GM19452 (cell line): ENCODE data around the gene CUL1.
"Not testable (repeated sequence)": the region's sequence is repeated elsewhere in the genome, so short reads cannot be mapped to it uniquely, and the experiment has no call there.

Experiments
- ATAC-seq: cut with Tn5 transposase; IDR thresholded peaks from one replicate; pipeline ENCODE4 v1.9.1; 2021; ENCODE audit not compliant: unreplicated experiment

Gene CUL1

DNA sequence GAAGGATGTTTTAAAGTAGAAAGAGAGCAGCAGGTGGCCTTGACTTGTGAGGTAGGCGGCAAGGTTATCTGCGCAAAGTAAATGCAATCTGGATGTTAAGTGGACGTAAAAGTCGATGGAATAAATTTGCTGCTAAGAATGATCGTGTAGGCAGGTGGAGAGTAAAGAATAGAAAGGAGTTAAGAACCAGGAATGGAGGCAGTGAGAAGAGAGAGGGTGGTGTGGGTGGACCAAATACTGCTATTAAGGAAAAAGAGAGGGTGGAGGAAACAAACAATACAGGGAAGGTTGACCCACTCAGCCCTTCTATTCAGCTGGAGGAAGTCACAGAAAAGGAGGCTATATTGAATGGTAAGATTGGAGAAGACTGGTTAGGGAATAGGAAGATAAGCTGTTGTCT, 1.9 kb upstream of the CUL1 start:
- ATAC-seq, result no peak

- no peak for ATAC-seq
Observed at GRCh38 chr7:148697256-148698006, 1.3 kb upstream of the CUL1 start.

DNA sequence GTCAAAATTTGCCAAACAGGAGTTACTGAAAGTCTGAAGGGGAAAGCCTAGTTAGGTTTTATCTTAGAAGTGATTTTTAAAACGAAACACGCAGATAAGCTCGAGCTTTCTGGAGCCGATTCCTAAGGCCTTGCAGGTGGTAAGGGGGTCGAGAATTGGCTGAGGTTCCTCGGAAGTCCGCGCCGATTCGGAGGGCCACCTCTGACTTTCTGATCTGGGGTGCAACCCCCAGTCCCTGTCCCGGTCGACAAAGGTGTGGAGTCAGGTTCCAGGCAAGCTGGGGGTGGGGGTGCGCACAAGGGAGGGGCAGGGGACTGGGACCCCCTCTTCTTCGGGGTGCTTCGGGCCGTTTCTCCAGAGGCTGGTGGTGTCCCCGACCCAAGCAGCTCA, 701 bp upstream of the CUL1 start:
- no peak for ATAC-seq

DNA sequence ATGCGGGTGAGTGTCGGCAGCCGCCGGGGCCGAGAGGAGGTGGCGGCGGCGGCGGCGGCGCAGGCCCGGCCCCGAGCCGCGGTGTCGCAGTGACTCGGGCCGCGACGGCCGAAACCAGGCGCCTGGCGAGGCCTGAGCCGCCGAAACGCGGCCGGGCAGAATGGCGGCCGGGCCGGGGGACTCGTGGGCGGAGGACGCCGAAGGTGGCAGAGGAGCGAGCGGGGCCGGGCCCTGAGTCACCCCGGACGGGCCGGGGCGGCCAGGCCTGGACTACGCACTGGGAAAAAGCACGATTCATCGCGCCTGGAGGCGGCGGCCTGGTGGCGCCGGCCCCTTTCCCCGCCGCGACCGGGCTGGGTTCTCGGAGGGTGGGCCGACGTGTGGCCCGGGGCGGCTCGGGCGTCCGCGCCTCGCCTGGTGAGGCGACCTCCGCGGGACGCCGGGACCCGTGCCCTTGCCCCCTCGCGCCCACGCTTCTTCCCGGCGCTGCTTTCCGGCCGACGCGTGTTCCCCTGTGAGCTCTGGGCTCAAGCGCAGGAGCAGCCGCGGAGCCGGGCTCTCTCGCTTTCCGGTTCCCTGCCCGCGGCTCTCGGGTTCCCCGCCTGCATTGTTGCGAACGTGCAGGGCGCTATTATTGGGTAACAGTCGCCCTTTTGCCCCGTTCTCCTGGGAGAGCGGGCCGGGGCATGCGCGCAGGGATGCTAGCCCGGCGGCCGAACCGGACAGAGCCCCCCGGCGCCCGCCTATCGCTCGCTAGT, 500 bp downstream of the CUL1 start:
- ATAC-seq, result peak; percentile 47

DNA sequence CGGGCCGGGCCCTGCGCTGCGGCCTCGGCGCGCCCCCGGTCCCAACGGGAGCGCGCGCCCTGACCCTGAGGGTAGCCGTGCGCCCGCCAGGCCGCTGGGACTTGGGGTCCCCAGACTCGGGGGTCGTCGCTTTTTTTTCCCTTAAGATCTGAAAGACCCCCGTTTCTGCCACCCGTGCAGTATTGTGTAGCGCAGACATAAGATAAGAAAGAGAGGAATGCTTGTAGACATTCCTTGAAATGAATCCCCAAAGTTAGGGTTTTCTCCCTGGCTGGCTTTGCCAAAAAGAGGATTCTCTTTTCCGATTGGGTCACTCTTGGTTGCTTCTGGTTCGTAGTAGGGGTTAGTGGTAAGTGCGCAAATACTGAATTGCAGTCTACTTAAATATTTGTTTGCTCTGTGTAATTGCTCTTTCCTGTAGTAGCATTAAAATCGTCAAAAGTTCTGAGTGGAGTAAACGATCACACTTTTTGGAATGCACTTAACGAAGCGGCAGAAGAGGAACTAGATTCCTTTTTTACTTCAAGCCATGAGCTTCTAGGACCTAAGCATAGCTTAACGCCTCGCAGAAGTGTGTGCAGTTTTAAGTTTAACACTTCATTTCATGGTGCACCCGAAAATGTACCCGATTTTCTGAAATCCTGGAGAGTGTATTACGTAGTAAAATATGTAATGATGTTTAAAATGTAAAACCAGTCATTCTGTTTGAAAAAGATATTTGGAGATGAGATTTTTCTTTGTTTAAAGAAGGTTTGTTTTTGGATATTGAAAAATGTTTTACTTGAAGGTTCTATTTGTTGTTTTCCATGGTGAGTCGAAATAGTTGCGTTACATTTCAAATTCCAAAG, 1.3 kb downstream of the CUL1 start:
- no peak for ATAC-seq

DNA sequence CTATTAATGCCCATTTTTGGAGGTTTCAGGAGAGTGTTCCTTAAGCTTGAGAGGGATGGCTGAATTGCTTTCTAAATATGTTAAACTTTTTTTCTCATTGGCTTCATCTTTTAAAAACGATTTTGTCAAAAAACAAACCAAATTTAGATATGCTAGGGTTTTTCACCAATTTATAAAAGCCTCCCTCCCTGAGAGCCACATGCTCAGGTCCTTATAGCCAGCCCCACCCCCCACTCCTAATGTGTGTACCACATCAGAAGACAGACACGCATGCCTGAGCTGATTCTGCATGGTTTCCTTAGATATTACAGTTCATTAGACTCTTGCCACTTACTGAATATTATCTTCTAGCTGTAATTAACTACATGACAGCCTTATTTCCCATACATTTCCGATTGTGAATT, 2.0 kb downstream of the CUL1 start:
- ATAC-seq, result no peak

DNA sequence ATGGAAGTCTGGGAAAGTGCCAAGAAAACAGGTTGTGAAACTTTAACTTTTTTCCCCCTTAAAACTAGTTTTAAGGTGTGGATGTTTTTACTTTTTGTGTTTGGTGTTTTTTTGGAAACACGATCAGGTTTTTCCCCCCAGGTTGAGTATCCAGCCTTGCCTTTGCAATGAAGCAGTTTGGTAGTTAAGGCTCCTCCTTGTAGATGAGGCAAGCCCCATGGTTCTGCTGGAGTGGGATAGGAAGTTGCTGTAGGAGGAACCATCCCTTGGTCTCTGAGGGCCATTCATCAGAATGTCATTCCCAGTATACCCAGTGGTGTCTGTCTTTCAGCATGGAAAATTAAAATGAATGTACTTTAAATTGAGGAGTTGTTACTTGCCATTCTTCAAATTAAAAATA, 2.7 kb downstream of the CUL1 start:
- no peak for ATAC-seq

- no peak for ATAC-seq
Observed at GRCh38 chr7:148702876-148703670, 4.4 kb downstream of the CUL1 start.

DNA sequence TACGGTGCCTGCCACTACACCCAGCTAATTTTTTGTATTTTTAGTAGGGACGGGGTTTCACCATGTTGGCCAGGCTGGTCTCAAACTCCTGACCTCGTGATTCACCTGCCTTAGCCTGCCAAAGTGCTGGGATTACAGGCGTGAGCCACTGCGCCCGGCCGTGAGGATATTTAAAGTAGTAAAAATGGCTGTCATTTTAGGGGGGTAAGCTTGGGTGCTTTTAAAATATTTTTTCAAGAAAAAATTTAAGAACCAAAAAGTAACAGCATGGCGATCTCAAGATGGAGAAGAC, 4.9 kb downstream of the CUL1 start:
- ATAC-seq, result not testable (repeated sequence)

DNA sequence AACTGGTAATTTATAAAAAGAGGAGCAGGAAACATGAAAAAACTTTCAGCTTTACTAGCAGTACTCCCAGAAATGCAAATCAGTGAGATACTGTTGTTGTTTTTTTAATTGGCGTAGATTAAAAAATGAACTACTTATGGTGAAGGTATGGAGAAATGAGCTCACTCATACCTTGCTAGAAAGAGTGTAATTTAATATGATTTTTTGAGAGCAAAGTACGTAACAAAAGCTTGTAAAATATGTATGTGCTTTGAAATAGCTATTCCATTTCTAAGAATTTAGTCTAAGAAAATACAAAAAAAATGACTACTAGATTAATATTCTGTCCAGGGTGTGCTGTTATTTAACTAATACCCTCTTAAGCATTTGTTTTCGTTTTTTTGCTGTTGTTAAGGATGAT, 5.5 kb downstream of the CUL1 start:
- ATAC-seq, result no peak

DNA sequence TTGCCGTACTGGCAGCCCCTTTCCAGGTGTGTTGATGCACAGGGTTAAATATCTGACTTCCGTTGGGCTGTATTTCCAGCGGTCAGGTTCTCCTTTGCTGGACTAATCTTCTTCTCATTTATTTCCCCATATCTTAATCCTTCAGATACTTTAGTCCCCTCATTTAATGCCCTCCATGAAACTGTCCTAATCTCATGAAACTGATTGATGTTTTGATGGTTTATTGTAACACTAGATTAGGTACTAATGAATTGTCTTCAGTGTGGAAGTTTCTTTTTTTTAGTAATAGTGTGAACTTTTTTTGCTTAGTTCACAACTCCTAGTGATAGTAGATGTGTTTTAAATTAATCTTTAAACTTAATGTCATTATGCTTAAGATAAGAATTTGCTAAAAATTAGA, 6.3 kb downstream of the CUL1 start:
- ATAC-seq, result no peak

DNA sequence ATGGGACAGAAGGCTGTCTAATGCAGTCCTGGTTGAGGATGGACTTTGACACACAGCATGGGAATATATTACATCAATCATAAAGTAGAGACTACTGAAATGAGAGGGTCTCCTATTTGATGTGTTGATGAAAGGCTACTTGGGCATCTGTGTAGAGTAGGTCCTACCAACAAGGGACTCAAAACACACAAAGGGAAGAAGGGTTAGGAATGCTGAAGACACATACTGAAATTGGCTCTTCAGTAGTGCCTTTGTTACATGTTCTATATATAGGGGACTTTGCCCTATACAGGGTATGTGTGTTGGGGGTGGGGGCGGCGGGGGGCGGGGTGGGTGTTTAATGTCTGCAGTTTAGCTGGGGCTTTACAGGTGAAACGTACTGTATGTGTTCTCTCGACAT, 7.7 kb downstream of the CUL1 start:
- no peak for ATAC-seq

- no peak for ATAC-seq
Observed at GRCh38 chr7:148708026-148708885, 9.6 kb downstream of the CUL1 start.

- ATAC-seq, result no peak
Observed at GRCh38 chr7:148709014-148709413, 10.3 kb downstream of the CUL1 start.

DNA sequence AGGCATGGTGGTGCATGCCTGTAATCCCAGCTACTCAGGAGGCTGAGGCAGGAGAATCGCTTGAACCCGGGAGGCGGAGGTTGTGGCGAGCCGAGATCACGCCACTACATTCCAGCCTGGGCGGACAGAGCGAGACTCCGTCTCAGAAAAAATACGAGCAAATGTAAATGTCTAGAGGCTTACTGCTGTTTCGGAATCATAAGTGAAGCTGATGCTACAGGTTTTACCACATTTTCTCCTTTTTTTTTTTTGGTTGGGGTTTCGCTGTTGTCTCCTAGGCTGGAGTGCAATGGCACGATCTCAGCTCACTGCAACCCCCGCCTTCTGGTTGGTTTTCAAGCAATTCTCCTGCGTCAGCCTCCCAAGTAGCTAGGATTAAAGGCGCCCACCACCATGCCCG, 11.7 kb downstream of the CUL1 start:
- ATAC-seq, result not testable (repeated sequence)

- peak; percentile 61 for ATAC-seq
Observed at GRCh38 chr7:148711191-148712102, 12.7 kb downstream of the CUL1 start.

DNA sequence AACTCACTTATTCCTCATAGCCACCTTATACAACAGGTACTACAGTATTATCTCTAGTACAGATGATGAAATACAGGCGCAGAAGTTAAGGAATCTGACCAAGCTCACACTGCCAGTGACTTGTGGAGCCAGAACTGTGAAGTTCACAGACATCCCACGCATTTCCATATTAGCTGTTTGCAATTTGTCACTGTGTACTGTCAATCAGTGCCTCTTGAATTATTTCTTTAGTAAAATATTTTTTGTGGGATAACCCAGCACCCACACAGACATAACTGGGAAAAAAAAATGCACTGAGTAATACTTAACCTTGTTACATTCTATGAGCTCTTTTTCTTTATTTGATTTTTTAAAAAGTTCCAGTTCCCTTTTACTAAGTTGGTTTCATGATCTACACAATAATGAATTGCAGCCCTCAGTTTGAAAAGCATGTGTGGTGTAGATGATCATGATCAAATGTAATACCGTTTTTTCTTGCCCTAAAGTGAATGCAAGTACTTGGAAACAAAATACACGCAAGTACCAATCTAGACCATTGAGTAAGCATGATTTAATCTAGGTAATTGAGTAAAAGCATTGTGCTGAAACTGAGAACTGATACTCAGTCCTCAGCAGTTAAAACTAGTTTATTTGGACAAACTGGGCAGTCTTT, 14.1 kb downstream of the CUL1 start:
- no peak for ATAC-seq

DNA sequence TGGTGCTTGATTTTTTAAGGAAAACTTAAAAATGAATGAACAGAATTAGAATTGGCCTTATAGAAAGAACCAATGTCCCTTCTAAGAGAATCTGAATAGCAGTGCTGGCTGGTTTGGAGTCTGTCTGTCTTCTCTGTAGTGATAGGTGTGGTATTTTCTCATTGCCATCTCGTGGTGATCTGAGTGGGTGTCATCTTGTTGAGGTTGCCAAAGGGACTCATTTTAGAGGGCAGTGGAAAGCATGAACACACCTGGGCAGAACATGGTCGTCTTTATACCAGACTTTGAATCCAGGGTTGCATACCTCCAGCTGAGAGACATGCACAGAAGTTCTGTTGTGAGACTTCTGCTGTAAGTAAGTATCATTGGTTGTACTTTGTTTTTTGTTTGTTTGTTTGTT, 15.8 kb downstream of the CUL1 start:
- no peak for ATAC-seq

GRCh38 chr7:148715027-148715426, 16.3 kb downstream of the CUL1 start:
- no peak for ATAC-seq
